ENCODE results near the gene IL20. TPM values are rescaled to one million over a fixed set of nuclear protein-coding genes. Genes with fewer than 3 reads are reported as not detected.

IL20 gene
- total RNA-seq, 1 donor from 2014 or later: not detected

GRCh38 chr1:206900149-206900548 lies 34.7 kb downstream of the IL20 start:
- no peak for DNase-seq (ENCODE audit: low read depth, low spot score)
- Mint-ChIP-seq H3K27me3 (ENCODE audit: low read depth) (peaks cover 14% of the 10 kb centered on the region), H3K4me1 (no peaks in the 10 kb centered on the region), H3K27ac (ENCODE audit: unreplicated experiment) (no peak overlapping the region), H3K9me3 (no peaks in the 10 kb centered on the region), H3K36me3 (ENCODE audit: low read depth) (no peaks in the 10 kb centered on the region), H3K4me3 (no peak overlapping the region)
- TF ChIP-seq CTCF (conservative IDR thresholded peaks at IDR 0.05): no peak

- Mint-ChIP-seq H3K4me1 (no peaks in the 10 kb centered on the region), H3K4me3 (no peak overlapping the region), H3K27ac (ENCODE audit: unreplicated experiment) (no peak overlapping the region), H3K27me3 (ENCODE audit: low read depth) (peaks cover 31% of the 10 kb centered on the region), H3K9me3 (no peaks in the 10 kb centered on the region), H3K36me3 (ENCODE audit: low read depth) (no peaks in the 10 kb centered on the region)
- no peak for TF ChIP-seq CTCF (conservative IDR thresholded peaks at IDR 0.05)
- DNase-seq (ENCODE audit: low read depth, low spot score): no peak
Measured at GRCh38 chr1:206901944-206902343, 36.5 kb downstream of the IL20 start.

GRCh38 chr1:206902702-206903101 lies 37.3 kb downstream of the IL20 start:
- Mint-ChIP-seq H3K4me3 (no peak overlapping the region), H3K9me3 (no peaks in the 10 kb centered on the region), H3K36me3 (ENCODE audit: low read depth) (no peaks in the 10 kb centered on the region), H3K27me3 (ENCODE audit: low read depth) (peaks cover 38% of the 10 kb centered on the region), H3K4me1 (no peaks in the 10 kb centered on the region), H3K27ac (ENCODE audit: unreplicated experiment) (no peak overlapping the region)
- TF ChIP-seq CTCF (conservative IDR thresholded peaks at IDR 0.05): no peak
- DNase-seq (ENCODE audit: low read depth, low spot score): no peak

- no peak for TF ChIP-seq CTCF (conservative IDR thresholded peaks at IDR 0.05)
- no peaks in the 10 kb centered on the region for H3K36me3 Mint-ChIP-seq (ENCODE audit: low read depth)
- peaks cover 47% of the 10 kb centered on the region for H3K27me3 Mint-ChIP-seq (ENCODE audit: low read depth)
- H3K4me1 Mint-ChIP-seq: no peaks in the 10 kb centered on the region
- H3K9me3 Mint-ChIP-seq: no peaks in the 10 kb centered on the region
- no peak overlapping the region for H3K4me3 Mint-ChIP-seq
- H3K27ac Mint-ChIP-seq (ENCODE audit: unreplicated experiment): no peak overlapping the region
- DNase-seq (ENCODE audit: low read depth, low spot score): no peak
Measured at GRCh38 chr1:206903687-206904086, 38.3 kb downstream of the IL20 start.

GRCh38 chr1:206904423-206905142 lies 39.2 kb downstream of the IL20 start:
- H3K36me3 Mint-ChIP-seq (ENCODE audit: low read depth): no peaks in the 10 kb centered on the region
- H3K27me3 Mint-ChIP-seq (ENCODE audit: low read depth): peaks cover 53% of the 10 kb centered on the region
- no peaks in the 10 kb centered on the region for H3K4me1 Mint-ChIP-seq
- no peak for TF ChIP-seq CTCF (conservative IDR thresholded peaks at IDR 0.05)
- no peak overlapping the region for H3K27ac Mint-ChIP-seq (ENCODE audit: unreplicated experiment)
- no peak for DNase-seq (ENCODE audit: low read depth, low spot score)
- no peak overlapping the region for H3K4me3 Mint-ChIP-seq
- H3K9me3 Mint-ChIP-seq: no peaks in the 10 kb centered on the region

All from neural crest cell (in vitro differentiated cells).